Esophagus muscularis mucosa (tissue), 4 donors: ENCODE results near the gene SEMA7A. TPM values are rescaled to one million over a fixed set of nuclear protein-coding genes. Genes with fewer than 3 reads are reported as not detected.

Source experiments
- DNase-seq: peaks from one replicate; pipeline ENCODE4 v3.0.0-alpha.2; 2017; ENCODE audit errors: extremely low spot score
- H3K27ac ChIP-seq, 4 donors: fragments of 200-600 bp; sonication (generic); replicated peaks in 1 of 4; 1 replicate in 3 of 4; 2 replicates in 1 of 4; pipeline ENCODE4 v1.5.1; 2016 to 2019; ENCODE audit warnings: mild to moderate bottlenecking in 1 of 4
- H3K27me3 ChIP-seq, 4 donors: fragments of 200-600 bp; sonication (generic); one replicate each; pipeline versions ENCODE4 v1.5.1 to v1.6.0; 2016 to 2019
- H3K36me3 ChIP-seq, 4 donors: fragments of 200-600 bp; sonication (generic); one replicate each; pipeline ENCODE4 v1.5.1; 2016 to 2019
- H3K4me1 ChIP-seq, 4 donors: fragments of 200-600 bp; sonication (generic); one replicate each; pipeline ENCODE4 v1.5.1; 2016 to 2019
- H3K4me3 ChIP-seq, 4 donors: fragments of 200-600 bp; sonication (generic); 1 replicate in 2 of 4; 2 replicates in 2 of 4; pipeline ENCODE4 v1.5.1; 2016 to 2019; ENCODE audit warnings: mild to moderate bottlenecking in 4 of 4, moderate library complexity in 1 of 4
- H3K9me3 ChIP-seq, 4 donors: fragments of 200-600 bp; sonication (generic); 1 replicate in 3 of 4; 2 replicates in 1 of 4; pipeline ENCODE4 v1.5.1; 2016 to 2019
- EP300 ChIP-seq: sonication (generic); formaldehyde crosslinking; IDR thresholded peaks from one replicate; pipeline ENCODE4 v1.6.1; 2017; ENCODE audit warnings: antibody characterized with exemption
- POLR2A ChIP-seq: fragments of 450-650 bp; IDR thresholded peaks from one replicate; pipeline ENCODE4 v1.6.1; 2017; ENCODE audit warnings: antibody characterized with exemption, moderate library complexity, mild to moderate bottlenecking, low read depth
- POLR2AphosphoS5 ChIP-seq, 2 donors: sonication (generic); formaldehyde crosslinking; IDR thresholded peaks; one replicate each; pipeline ENCODE4 v1.6.1; 2017; ENCODE audit warnings: antibody characterized with exemption in 2 of 2
- whole genome bisulfite sequencing: methylation state at CpG from one replicate; pipeline ENCODE4 v1.1.5; 2018; 5-methylcytosine and 5-hydroxymethylcytosine counted together
- intact Hi-C: fragments of 100-400 bp; cut with DNase I; formaldehyde crosslinking; loops from one replicate; pipeline ENCODE4 v1.15.1; 2023
- total RNA-seq, 4 donors: library from RNA; depleted of rRNA; stranded (reverse); fragments of >200 nt; gene quantifications; one replicate each; pipeline versions ENCODE4 v1.1.0 to v1.2.1, GENCODE V29; 2016
- TF ChIP-seq, protein P1 (sequence below), 3 experiments: fragments of 200-600 bp in 2 of 3; fragments of 450-650 bp in 1 of 3; sonication (generic) in 2 of 3; IDR thresholded peaks; one replicate each; pipeline ENCODE4 v1.5.1; 2017 to 2019; ENCODE audit warnings: antibody characterized with exemption in 3 of 3, mild to moderate bottlenecking in 2 of 3, moderate library complexity in 1 of 3

The SEMA7A gene
- total RNA-seq, 4 donors from 2014 or later: 1.2 to 4.1 (median 2.7) TPM

DNA sequence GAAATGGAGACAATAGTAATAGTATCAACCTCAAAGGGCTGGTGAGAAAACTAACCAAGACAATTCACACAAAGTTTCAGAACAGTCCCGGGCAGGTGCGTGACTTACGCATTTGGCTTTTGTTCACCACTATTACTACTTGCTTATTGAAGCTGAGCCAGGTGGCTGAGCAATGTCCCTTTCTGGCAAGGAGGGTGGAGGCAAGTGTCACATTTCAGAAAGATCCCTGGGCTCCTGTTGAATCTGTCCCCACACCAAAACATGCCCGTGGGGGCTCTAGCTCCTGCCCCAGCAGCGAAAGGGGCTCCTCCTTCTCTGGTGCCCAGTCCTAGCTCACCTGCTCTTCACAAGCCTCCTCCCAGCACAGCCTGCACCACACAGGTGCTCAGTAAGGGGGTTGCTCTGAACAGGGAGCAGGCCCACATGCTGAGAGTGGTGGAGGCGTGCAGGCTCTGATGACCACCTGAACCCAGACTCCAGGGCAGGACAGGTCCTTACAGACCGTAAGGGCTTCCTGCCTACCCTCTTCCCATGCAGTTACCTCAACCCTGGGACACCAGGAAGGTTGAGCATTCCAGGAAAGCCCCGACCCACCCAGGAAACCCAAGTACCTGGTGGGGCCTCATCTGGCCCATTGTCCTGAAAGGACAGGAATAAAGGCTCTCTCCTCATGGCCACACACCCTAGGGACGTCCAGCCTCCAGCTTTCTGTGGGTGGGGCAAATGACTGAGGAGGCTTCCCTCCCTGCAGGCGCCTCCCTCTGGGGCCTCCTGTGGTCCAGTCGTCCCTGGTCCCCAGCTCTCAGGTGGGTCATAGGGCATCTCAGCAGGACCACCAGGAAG, 32.6 kb downstream of the SEMA7A start:
- Histone ChIP-seq H3K4me1 (peaks cover 0 to 16% (median 2%) of the 10 kb centered on the region in 4 donors), H3K9me3 (no peaks in the 10 kb centered on the region), H3K4me3 (no peak overlapping the region), H3K27ac (no peak overlapping the region), H3K36me3 (no peaks in the 10 kb centered on the region), H3K27me3 (peaks cover 0 to 42% (median 0%) of the 10 kb centered on the region in 4 donors)
- TF ChIP-seq, protein P1, sequence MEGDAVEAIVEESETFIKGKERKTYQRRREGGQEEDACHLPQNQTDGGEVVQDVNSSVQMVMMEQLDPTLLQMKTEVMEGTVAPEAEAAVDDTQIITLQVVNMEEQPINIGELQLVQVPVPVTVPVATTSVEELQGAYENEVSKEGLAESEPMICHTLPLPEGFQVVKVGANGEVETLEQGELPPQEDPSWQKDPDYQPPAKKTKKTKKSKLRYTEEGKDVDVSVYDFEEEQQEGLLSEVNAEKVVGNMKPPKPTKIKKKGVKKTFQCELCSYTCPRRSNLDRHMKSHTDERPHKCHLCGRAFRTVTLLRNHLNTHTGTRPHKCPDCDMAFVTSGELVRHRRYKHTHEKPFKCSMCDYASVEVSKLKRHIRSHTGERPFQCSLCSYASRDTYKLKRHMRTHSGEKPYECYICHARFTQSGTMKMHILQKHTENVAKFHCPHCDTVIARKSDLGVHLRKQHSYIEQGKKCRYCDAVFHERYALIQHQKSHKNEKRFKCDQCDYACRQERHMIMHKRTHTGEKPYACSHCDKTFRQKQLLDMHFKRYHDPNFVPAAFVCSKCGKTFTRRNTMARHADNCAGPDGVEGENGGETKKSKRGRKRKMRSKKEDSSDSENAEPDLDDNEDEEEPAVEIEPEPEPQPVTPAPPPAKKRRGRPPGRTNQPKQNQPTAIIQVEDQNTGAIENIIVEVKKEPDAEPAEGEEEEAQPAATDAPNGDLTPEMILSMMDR (IDR thresholded peaks at IDR 0.05): no peak
- TF ChIP-seq POLR2AphosphoS5 (IDR thresholded peaks at IDR 0.05): no peak
- TF ChIP-seq POLR2A: no peak
- no peak for TF ChIP-seq EP300
- DNase-seq: no peak
- WGBS: 73% methylated on average over 10 of the region's 11 CpGs
- intact Hi-C loops: no loop called here

DNA sequence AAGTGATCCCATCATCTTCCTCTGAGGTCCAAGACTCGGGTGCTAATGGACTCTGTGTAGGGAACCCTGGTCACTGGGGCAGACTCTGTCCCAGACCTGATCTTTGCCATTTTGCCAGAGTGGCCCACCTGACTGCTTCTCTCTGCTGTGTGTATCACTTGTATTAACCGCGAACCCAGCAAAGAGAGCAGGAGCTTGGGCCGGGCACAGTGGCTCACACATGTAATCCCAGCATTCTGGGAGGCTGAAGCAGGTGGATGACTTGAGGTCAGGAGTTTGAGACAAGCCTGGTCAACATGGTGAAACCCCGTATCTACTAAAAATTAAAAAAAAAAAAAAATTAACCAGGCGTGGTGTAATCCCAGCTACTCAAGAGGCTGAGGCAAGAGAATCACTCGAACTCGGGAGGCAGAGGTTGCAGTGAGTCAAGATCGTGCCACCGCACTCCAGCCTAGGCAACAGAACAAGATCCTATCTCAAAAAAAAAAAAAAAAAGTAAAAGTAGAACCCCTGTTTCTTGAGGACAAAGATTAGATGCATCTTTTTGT, 33.4 kb downstream of the SEMA7A start:
- Histone ChIP-seq H3K27ac (no peak overlapping the region), H3K4me3 (no peak overlapping the region), H3K27me3 (peaks cover 0 to 34% (median 0%) of the 10 kb centered on the region in 4 donors), H3K4me1 (peaks cover 0 to 16% (median 2%) of the 10 kb centered on the region in 4 donors), H3K9me3 (no peaks in the 10 kb centered on the region), H3K36me3 (no peaks in the 10 kb centered on the region)
- TF ChIP-seq, protein P1 (IDR thresholded peaks at IDR 0.05): no peak
- no peak for TF ChIP-seq POLR2AphosphoS5 (IDR thresholded peaks at IDR 0.05)
- TF ChIP-seq POLR2A: no peak
- no peak for TF ChIP-seq EP300
- WGBS: 90% methylated on average over 7 of the region's 10 CpGs
- no peak for DNase-seq
- intact Hi-C loops: no loop called here

DNA sequence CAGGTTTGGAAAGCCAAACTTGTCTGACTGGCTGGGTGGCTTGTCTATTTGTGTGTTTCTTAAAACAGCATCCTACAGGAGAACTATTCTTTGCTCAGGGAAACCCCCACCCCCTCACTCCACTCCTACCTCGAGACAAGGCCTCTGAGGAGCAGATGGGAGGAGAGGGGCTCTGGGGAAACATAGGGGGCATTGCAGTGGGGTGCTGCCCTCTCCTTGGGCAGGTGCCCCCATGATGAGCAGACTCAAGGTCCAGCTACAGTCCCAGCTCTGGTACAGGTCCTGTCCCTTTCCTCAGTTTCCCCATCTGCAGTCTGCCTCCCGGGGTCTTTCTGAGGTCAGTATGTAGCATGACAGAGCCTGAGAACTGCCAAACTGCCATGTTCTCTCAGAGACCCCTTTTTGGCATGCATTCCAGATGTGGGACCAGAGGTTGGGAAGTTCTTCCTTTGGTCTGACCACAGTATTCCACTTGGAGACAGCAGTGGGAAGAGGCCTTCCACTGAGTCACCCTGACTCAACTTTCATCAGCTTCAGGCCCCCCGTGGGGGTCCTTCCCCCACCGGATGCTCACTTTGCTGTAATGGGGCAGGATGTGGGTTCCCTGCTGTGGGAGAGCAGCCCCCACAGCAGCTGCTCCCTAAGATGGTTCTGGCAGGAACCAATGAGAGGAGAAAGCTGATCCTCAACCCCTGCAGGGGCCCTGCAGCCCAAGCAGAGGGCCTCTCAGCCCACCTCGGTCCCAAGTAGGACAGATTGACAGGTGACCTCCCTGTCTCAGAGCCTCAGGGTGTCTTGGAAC, 34.0 kb downstream of the SEMA7A start:
- intact Hi-C loops: no loop called here
- 44% methylated on average over 2 of the region's 5 CpGs for WGBS

DNA sequence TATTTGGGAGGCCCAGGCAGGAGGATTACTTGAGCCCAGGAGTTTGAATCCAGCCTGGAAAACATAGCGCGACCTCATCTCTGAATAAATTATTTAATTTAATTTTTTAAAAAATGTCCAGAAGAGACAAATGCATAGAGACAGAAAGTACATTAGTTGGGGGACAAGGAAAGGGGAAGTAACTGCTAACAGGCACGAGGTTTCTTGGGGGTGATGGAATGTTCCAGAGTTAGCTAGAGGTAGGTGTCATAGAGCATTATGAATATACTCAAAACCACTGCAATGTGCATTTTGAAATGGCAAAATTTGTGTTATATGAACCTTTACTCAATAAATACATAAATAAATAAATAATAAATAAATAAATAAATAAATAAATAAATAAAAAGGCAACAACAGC, 34.7 kb downstream of the SEMA7A start:
- 98% methylated on average over 3 of the region's 3 CpGs for WGBS
- intact Hi-C loops: no loop called here
- no peak overlapping the region for H3K27ac ChIP-seq

More for the DNA sequence above, 34.0 kb downstream of the SEMA7A start:
- no peak for DNase-seq
- peaks cover 0 to 16% (median 2%) of the 10 kb centered on the region in 4 donors for H3K4me1 ChIP-seq
- no peak overlapping the region for H3K4me3 ChIP-seq
- H3K36me3 ChIP-seq: no peaks in the 10 kb centered on the region
- H3K9me3 ChIP-seq: no peaks in the 10 kb centered on the region
- H3K27ac ChIP-seq: no peak overlapping the region
- peaks cover 0 to 34% (median 0%) of the 10 kb centered on the region in 4 donors for H3K27me3 ChIP-seq
- no peak for TF ChIP-seq POLR2A
- no peak for TF ChIP-seq POLR2AphosphoS5 (IDR thresholded peaks at IDR 0.05)
- TF ChIP-seq, protein P1 (IDR thresholded peaks at IDR 0.05): no peak

More for the DNA sequence above, 34.7 kb downstream of the SEMA7A start:
- no peaks in the 10 kb centered on the region for H3K36me3 ChIP-seq
- TF ChIP-seq POLR2AphosphoS5 (IDR thresholded peaks at IDR 0.05) (no peak), EP300 (no peak), POLR2A (no peak)
- TF ChIP-seq, protein P1 (IDR thresholded peaks at IDR 0.05): no peak
- H3K9me3 ChIP-seq: no peaks in the 10 kb centered on the region
- no peak for DNase-seq
- peaks cover 0 to 15% (median 2%) of the 10 kb centered on the region in 4 donors for H3K4me1 ChIP-seq
- H3K4me3 ChIP-seq: no peak overlapping the region
- peaks cover 0 to 34% (median 0%) of the 10 kb centered on the region in 4 donors for H3K27me3 ChIP-seq
